ENCODE data around the gene SLFN12. TPM values are rescaled to one million over a fixed set of nuclear protein-coding genes. Genes with fewer than 3 reads are reported as not detected.

SLFN12 gene
- 1 to 10 TPM; 5.1 to 6.3 TPM for total RNA-seq

DNA sequence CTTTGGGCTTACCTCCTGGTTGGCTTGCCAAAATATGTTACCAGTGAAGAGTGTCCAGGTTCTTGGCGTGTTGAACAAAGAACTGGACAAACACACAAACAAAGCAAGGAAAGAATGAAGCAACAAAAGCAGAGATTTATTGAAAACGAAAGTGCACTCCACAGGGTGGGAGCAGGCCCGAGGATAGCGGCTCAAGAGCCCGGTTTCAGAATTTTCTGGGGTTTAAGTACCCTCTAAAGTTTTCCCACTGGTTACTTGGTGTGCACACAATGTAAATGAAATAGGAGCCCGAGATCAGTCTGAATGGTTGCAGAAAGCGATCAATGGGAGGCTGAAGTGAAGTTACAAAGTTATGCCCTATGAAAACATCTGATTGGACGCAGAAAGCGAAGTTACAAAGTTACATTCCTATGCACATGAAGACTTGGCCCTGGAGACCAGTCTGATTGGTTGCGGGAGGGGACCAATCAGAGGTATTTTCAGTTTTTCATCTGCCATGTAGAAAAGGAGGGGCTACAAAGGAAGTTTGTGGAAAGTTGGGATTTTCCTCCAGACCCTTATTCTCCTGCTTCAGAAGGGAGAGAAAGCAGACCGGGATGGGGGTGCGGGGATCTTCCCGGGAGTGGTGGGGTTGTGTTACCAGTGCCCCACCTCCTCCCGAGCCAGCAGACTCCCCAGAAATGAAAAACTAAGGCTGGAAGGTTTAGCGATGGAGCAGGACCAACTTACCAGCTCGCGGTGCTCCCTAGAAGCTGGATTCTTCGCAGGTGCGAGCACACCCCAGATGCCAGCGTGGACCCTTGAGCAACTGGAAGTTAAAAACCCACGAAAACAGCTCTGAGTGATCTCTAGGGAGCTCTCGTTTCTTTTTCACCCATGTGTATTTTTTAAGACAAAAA, at the start of gene SLFN12:
Gene SLFN12, minus strand, starts transcription at position 325 of the 899 bp plus-strand sequence. CDS start 9,472 bp downstream, outside the sequence.
- Mint-ChIP-seq H3K27me3 (no peaks in the 10 kb centered on the region), H3K4me3 (peak within 1 kb of the TSS; percentile 89), H3K36me3 (ENCODE audit: low read depth) (peaks cover 3% of the 10 kb centered on the region), H3K4me1 (ENCODE audit: low read depth) (peaks cover 41% of the 10 kb centered on the region), H3K9me3 (no peaks in the 10 kb centered on the region), H3K27ac (peak within 1 kb of the TSS; percentile 92)
- intact Hi-C loops (cut with micrococcal nuclease), result no loop called here
- ChIA-PET CTCF (interaction anchor here (1.1 to 1.9 kb wide), 3 partner anchors 49 to 102 kb away, joined by 3 to 6 read pairs (median 4); no protein-coding TSS in a partner anchor), POLR2A (interaction anchor here (1.3 to 1.9 kb wide), 2 partner anchors 59 kb away, joined by 3 to 16 read pairs; partner anchors contain the start of gene SLFN11)
- DNase-seq, result peak; percentile 61
- TF ChIP-seq, protein P1, sequence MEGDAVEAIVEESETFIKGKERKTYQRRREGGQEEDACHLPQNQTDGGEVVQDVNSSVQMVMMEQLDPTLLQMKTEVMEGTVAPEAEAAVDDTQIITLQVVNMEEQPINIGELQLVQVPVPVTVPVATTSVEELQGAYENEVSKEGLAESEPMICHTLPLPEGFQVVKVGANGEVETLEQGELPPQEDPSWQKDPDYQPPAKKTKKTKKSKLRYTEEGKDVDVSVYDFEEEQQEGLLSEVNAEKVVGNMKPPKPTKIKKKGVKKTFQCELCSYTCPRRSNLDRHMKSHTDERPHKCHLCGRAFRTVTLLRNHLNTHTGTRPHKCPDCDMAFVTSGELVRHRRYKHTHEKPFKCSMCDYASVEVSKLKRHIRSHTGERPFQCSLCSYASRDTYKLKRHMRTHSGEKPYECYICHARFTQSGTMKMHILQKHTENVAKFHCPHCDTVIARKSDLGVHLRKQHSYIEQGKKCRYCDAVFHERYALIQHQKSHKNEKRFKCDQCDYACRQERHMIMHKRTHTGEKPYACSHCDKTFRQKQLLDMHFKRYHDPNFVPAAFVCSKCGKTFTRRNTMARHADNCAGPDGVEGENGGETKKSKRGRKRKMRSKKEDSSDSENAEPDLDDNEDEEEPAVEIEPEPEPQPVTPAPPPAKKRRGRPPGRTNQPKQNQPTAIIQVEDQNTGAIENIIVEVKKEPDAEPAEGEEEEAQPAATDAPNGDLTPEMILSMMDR (IDR thresholded peaks at IDR 0.05), result no peak
- ATAC-seq, result peak; percentile 77

DNA sequence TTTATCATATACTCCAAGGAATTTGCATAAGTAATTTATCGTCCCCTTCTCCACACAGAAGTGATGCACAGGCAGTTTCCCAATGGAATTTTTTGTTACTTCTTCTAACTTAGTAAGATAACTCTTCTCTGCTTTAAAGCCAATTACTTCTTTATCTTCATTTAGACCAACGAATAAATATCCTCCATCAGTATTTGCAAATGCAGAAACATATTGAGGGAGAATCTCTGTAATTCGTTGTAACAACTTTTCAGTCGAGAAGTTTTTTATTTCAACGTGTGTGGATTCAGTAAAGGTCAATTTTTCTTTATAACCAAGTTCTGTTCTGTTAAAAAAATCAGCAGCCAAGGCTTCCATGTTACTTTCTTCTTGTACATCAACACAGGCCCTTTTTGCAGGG, 47.0 kb upstream of the SLFN12 start:
- peaks cover 29% of the 10 kb centered on the region for H3K9me3 Mint-ChIP-seq
- ChIA-PET CTCF (no interaction called here), POLR2A (interaction anchor here (1.0 kb wide), 1 partner anchor 35 kb away, joined by 3 read pairs; no protein-coding TSS in a partner anchor)
- peaks cover 79% of the 10 kb centered on the region for H3K36me3 Mint-ChIP-seq (ENCODE audit: low read depth)
- H3K4me1 Mint-ChIP-seq (ENCODE audit: low read depth), result peaks cover 14% of the 10 kb centered on the region
- intact Hi-C loops (cut with micrococcal nuclease), result no loop called here
- H3K4me3 Mint-ChIP-seq, result no peak overlapping the region
- TF ChIP-seq, protein P1 (IDR thresholded peaks at IDR 0.05), result no peak
- ATAC-seq, result no peak
- no peak overlapping the region for H3K27ac Mint-ChIP-seq
- no peak for DNase-seq
- no peaks in the 10 kb centered on the region for H3K27me3 Mint-ChIP-seq

DNA sequence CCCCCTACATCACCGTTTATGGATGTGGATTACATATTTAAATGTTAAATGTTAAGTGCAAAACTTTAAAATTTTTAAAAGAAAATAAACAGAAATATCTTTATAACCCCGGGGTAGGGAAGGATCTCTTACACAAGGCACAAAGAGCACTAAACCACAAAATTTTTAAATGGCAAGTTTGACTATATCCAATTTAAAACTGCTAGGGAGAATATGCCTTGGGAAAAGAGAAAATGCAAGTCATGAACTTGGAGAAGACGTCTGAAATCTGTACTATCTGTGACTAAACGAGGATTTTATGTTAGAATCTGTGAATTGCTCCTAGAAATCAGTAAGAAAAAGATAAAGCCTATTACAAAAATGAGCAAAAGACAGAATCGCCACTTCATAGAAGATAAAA, 44.9 kb upstream of the SLFN12 start:
- Mint-ChIP-seq H3K9me3 (peaks cover 26% of the 10 kb centered on the region), H3K36me3 (ENCODE audit: low read depth) (peaks cover 79% of the 10 kb centered on the region), H3K4me3 (no peak overlapping the region), H3K4me1 (ENCODE audit: low read depth) (peaks cover 11% of the 10 kb centered on the region), H3K27ac (no peak overlapping the region), H3K27me3 (no peaks in the 10 kb centered on the region)
- ATAC-seq (no peak), DNase-seq (no peak)
- ChIA-PET CTCF (no interaction called here), POLR2A (no interaction called here)
- TF ChIP-seq, protein P1 (IDR thresholded peaks at IDR 0.05), result no peak
- intact Hi-C loops (cut with micrococcal nuclease), result no loop called here

DNA sequence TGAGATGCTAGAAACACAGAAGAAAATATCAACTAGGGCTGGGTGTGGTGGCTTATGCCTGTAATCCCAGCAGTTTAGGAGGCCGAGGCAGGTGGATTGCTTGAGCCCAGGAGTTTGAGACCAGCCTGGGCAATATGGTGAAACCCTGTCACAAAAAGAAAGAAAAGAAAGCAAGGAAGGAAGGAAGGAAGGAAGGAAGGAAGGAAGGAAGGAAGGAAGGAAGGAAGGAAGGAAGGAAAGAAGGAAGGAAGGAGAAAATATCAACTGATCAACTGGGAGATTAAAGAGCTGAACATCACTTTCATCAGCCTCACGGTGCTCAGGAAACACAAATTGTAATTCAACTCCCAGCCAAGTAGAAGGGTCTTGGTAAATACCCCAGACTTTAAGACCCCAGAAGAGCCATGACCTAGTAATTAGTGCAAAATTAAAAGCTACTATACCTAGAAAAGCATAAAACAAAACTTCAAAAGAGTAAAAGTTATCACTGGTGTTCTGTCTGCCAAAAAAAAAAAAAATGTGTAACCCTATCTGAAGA, 44.1 kb upstream of the SLFN12 start:
- ChIA-PET POLR2A (interaction anchor here (0.9 kb wide), 2 partner anchors 15 to 103 kb away, joined by 3 read pairs; partner anchors contain the start of gene SLFN11), CTCF (no interaction called here)
- Mint-ChIP-seq H3K4me1 (ENCODE audit: low read depth) (peaks cover 11% of the 10 kb centered on the region), H3K4me3 (no peak overlapping the region), H3K27me3 (no peaks in the 10 kb centered on the region), H3K36me3 (ENCODE audit: low read depth) (peaks cover 78% of the 10 kb centered on the region), H3K9me3 (peaks cover 31% of the 10 kb centered on the region), H3K27ac (peak overlapping the region; percentile 60)
- TF ChIP-seq, protein P1 (IDR thresholded peaks at IDR 0.05), result no peak
- intact Hi-C loops (cut with micrococcal nuclease), result no loop called here
- ATAC-seq, result no peak
- no peak for DNase-seq

DNA sequence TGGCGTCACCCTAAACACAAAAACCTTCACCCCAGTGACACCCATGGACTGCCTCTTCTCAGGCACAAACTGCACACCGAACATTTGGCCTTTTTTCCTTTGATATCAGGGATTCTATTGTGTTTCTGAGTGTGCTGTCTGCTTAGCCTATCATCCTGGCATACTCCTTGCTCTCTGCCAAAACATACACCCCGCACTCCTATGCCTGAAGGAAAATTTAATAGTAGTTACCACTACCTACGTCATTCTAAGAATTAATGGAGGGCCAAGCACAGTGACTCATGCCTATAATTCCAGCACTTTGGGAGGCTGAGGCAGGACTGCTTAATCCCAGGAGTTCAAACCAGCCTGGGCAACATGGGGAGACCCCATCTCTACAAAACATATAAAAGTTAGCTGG, 36.2 kb upstream of the SLFN12 start:
- H3K4me3 Mint-ChIP-seq, result no peak overlapping the region
- H3K27me3 Mint-ChIP-seq, result no peaks in the 10 kb centered on the region
- H3K27ac Mint-ChIP-seq, result no peak overlapping the region
- CTCF ChIA-PET, result interaction anchor here (1.4 kb wide), 1 partner anchor 71 kb away, joined by 3 read pairs; no protein-coding TSS in a partner anchor
- intact Hi-C loops (cut with micrococcal nuclease), result no loop called here
- ATAC-seq (no peak), DNase-seq (no peak)
- POLR2A ChIA-PET, result no interaction called here
- H3K4me1 Mint-ChIP-seq (ENCODE audit: low read depth), result peaks cover 24% of the 10 kb centered on the region
- peaks cover 25% of the 10 kb centered on the region for H3K9me3 Mint-ChIP-seq
- peaks cover 42% of the 10 kb centered on the region for H3K36me3 Mint-ChIP-seq (ENCODE audit: low read depth)
- TF ChIP-seq, protein P1 (IDR thresholded peaks at IDR 0.05), result no peak
